LNCAP (cell line): Measurements from ENCODE around the gene GRIPAP1.

ENCODE experiments used
- TF ChIP-seq, protein P1 (sequence below): fragments of 450-650 bp; IDR thresholded peaks from 2 replicates; pipeline ENCODE4 v1.5.1; 2017; ENCODE audit warnings: mild to moderate bottlenecking

GRIPAP1 gene

DNA sequence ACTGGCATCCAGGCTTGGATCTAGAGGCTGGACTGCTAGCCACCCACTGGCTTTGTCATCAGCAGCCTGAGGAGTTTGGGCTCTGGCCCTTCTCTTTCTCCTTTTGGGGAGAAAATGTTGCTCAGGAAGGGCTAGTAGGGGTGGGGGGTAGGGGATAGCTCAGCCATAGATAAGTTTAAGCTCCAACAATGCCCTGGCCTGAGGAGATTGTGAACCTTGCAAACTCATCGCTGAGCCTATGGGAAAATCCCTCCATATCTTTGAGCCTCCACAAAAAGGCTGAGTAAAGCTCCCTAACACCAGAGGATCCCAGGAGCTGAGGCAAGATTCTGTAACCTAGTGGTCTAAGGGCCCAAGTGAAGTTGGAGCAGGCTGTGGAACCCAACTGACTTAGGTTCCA lies 53.5 kb downstream of the GRIPAP1 start:
- TF ChIP-seq, protein P1, sequence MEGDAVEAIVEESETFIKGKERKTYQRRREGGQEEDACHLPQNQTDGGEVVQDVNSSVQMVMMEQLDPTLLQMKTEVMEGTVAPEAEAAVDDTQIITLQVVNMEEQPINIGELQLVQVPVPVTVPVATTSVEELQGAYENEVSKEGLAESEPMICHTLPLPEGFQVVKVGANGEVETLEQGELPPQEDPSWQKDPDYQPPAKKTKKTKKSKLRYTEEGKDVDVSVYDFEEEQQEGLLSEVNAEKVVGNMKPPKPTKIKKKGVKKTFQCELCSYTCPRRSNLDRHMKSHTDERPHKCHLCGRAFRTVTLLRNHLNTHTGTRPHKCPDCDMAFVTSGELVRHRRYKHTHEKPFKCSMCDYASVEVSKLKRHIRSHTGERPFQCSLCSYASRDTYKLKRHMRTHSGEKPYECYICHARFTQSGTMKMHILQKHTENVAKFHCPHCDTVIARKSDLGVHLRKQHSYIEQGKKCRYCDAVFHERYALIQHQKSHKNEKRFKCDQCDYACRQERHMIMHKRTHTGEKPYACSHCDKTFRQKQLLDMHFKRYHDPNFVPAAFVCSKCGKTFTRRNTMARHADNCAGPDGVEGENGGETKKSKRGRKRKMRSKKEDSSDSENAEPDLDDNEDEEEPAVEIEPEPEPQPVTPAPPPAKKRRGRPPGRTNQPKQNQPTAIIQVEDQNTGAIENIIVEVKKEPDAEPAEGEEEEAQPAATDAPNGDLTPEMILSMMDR: no peak

DNA sequence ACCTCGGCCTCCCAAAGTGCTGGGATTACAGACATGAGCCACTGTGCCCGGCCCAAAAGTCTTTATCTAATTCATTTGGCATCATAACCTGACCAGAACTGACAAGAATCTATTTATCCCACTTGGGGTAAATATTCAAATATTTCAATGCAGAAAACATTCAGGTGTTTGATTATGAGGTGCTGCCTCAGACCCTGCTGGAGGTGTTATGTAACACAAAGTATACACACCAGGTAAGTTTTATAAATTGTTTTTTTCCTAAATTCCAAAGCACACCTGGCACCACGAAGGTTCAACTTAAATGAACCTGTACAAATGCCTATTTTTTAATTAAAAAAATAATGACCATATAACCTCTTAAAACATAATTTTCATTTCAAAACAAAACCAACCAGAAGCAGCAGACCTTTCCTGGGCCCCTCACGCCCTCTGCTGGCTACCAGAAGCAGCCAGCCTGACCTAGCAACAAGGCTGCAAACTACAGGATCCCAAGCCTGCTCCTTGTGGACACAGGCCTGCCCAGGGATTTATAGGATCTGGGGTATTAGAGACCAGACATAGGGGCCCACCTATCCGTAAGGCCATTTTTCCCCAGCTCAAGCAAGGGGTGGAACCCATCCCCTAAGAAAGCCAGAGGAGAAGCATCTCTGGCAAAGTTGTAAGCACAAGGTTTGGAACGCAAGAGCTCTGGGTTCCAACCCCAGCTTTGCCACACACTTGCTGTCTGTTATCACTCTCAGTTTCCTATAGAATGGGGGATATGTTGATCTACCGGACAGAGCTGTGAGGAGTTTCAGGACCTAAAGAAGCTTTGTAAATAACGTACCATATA lies 56.3 kb downstream of the GRIPAP1 start:
- TF ChIP-seq, protein P1: peak; percentile 81

DNA sequence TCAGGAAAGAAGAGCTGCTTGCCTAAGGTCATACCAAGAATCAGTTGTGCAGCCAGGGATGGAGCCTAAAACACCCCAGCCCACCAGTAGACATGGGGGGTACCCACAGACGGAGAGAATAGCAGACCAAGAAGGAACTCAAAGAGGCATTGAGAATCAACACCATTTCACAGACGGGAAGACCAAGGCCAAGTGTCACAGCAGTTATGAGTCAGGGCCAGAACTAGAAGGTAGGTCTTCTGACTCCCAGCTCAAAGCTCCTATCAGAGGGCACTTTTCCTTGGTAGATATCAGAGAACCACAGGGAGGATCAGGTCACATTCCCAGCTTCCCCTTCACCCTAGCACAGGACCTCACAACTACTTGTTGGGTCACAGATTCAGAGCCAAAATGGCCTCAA lies 59.2 kb downstream of the GRIPAP1 start:
- TF ChIP-seq, protein P1: no peak

DNA sequence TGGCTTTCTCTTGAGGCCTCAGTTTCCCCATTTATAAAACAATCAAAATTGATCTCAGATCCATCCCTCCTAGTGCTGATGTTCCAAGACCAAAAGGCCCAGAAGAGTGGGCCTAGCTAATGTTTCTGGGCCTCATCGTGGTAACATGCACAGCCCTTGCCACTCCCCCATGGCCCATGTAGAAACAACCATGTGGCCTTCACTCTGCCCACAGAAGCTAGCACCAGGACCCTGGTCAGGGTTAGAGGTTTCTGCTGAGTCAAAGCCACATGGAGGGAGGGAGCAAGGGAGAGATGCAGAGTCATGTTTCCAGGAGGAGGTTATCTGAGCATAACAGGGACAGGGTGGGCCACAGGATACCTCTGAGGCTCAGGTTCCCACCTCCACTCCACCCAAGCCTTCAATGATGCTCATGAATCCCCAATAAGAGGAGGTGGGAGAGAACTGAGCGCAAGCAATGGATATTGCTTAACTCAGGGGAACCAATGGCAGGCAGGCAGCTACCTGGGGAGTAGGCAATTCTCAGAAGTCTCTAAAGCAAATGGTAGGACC lies 61.6 kb downstream of the GRIPAP1 start:
- TF ChIP-seq, protein P1: no peak

DNA sequence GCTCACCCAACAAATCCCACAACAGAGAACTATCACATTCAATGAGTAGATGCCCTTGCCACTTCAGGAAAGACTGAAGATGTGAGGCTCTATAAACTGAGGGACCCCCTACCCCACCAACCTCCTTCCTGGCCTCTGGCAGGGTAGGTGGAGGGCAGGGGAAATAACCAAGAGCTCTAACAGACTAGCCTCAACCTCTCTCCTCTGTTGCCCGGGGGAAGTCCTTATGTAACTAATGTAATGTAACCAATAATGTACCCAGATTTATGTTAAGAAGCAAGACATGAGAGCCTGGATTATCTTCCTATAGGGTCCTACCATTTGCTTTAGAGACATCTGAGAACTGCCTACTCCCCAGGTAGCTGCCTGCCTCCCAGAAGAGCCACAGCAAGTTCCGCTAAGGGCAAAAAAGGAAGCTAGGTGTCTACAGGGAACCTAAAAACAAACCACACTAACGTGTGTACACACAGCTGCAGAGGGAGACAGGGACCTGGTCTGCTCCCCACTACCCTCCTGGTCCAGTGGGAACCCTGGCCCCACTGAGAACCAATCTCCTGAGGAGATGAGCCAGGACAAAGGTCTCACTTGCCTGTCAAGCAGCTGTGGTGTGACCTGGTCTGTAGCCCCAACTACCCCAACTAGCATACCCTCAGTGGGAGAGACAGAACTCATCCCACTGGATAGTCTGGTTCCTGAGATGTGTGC lies 62.4 kb downstream of the GRIPAP1 start:
- TF ChIP-seq, protein P1: no peak

DNA sequence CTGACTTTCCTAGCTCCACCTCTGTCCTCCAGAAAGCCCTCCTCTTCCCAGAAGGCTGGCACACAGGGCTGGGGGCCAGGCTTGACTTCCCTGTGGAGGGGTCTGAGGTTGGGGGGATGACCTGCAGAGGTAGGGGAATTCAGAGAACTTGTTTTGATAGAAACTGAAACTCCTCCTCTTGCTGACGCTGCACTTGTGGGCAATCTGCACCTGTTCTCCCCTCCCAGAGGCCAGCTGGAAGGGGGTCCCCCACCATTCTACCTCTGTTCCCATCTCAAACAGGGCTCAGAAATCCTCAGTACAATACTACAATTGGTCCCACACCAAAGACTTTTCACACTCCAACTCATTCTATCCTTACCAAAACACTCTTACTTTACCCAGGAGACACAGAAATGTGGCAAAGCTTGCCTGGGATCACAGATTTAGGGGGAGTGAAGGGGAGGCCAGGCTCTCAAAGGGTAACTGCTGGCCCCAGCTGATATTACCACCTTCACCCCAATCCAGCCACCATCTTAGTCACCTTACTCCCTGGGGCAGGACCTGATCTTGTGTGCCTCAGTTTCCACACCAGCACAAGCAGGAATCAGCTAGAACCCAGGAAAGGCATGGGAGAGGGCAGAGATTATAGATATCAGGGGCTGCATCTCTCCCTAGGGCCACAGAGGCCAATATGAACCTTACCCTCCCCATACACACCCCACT lies 63.2 kb downstream of the GRIPAP1 start:
- TF ChIP-seq, protein P1: no peak
